ENCODE data around the gene LHFPL5.

The LHFPL5 gene

GRCh38 chr6:35857853-35858252 is 52.7 kb downstream of the LHFPL5 start:
- no peak for DNase-seq

- DNase-seq, result no peak
Measured at GRCh38 chr6:35859367-35859766, 54.2 kb downstream of the LHFPL5 start.
